Measurements from ENCODE around the gene FDXACB1. TPM values are rescaled to one million over a fixed set of nuclear protein-coding genes. Genes with fewer than 3 reads are reported as not detected.
A peak's percentile ranks its signal among the peaks of the same experiment; 100 is the strongest.

FDXACB1 gene
- polyA plus RNA-seq, 4 donors: 0.67 to 3.3 (median 1.6) TPM

DNA sequence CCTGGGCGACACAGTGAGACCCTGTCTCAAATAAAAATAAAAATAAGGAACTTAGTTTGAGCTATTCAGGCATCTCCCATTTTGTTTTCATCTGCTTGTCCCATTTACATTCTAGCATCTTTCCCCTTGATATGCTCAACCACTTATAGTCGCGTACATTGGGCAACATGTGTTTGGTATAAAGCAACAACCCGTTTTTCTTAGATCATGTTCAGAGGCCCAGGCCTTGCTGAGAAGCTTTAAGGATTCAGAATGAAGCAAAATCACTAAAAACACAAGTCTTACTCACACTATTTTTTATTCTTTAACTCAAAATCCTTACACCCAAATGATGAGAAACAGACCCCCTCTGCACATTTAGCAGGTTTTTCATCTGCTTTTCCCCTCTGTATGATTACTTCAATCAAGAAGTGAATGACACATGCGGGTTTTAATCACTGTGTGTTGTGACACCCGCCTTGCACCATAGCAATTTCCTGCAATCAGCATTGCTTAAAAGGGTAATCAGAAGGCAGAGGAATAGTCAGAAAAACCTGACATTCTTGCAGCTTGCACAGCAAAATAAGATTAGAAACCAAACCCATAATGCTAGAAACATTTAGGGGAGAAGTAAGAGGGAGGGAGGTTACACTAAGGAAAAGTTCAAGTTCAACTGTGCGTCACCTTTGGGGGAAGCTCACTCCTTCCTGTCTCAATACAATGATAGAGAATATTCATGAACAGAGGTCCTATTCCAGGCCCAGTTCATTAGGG, 33.5 kb downstream of the FDXACB1 start:
- Histone ChIP-seq H3K36me3 (ENCODE audit: control insufficient read depth in 3 of 3, insufficient read depth in 2 of 3, low read depth in 1 of 3, low read length in 3 of 3) (peaks cover 2 to 24% (median 12%) of the 10 kb centered on the region in 3 donors), H3K9me3 (ENCODE audit: control insufficient read depth in 2 of 2, insufficient read depth in 1 of 2, low read depth in 1 of 2, low read length in 1 of 2) (no peaks in the 10 kb centered on the region), H3K27me3 (ENCODE audit: control insufficient read depth in 3 of 3, insufficient read depth in 3 of 3, low read length in 3 of 3) (no peaks in the 10 kb centered on the region), H3K27ac (ENCODE audit: low read depth in 1 of 3, low read length in 2 of 3) (no peak overlapping the region), H3K4me3 (ENCODE audit: low read depth in 1 of 3, low read length in 3 of 3) (no peak overlapping the region), H3K4me1 (ENCODE audit: control insufficient read depth in 3 of 3, insufficient read depth in 2 of 3, low read depth in 1 of 3, low read length in 2 of 3) (peaks cover 0 to 10% (median 0%) of the 10 kb centered on the region in 3 donors)
- FAIRE-seq (no peak), DNase-seq (no peak)
- 89 to 93% (median 89%) methylated on average over 7 of the region's 7 CpGs for WGBS, 3 donors

DNA sequence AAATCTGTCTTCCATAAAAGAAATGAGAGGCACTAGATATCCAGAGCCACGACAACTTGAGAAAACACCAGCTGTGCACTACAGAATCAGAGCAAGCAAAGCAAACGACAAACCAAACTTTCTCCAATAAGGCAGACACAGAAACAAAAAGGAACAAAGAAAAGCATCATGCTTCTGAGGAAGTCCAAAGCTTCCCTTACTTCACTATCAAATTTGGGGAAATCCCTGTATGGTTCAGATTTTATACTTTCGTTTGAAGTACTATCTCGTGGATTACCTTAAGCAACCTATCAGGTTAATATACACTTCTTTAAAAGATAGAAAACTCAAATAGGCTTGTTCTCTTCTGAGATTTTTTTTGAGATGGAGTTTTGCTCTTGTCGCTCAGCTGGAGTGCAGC, 35.3 kb downstream of the FDXACB1 start:
- 83 to 86% (median 85%) methylated on average over 5 of the region's 5 CpGs for WGBS, 3 donors
- Histone ChIP-seq H3K27ac (ENCODE audit: low read depth in 1 of 3, low read length in 2 of 3) (no peak overlapping the region), H3K4me1 (ENCODE audit: control insufficient read depth in 3 of 3, insufficient read depth in 2 of 3, low read depth in 1 of 3, low read length in 2 of 3) (peaks cover 0 to 16% (median 0%) of the 10 kb centered on the region in 3 donors), H3K4me3 (ENCODE audit: low read depth in 1 of 3, low read length in 3 of 3) (no peak overlapping the region), H3K9me3 (ENCODE audit: control insufficient read depth in 2 of 2, insufficient read depth in 1 of 2, low read depth in 1 of 2, low read length in 1 of 2) (no peaks in the 10 kb centered on the region), H3K27me3 (ENCODE audit: control insufficient read depth in 3 of 3, insufficient read depth in 3 of 3, low read length in 3 of 3) (no peaks in the 10 kb centered on the region), H3K36me3 (ENCODE audit: control insufficient read depth in 3 of 3, insufficient read depth in 2 of 3, low read depth in 1 of 3, low read length in 3 of 3) (peaks cover 0 to 22% (median 11%) of the 10 kb centered on the region in 3 donors)
- DNase-seq: no peak
- FAIRE-seq: no peak

DNA sequence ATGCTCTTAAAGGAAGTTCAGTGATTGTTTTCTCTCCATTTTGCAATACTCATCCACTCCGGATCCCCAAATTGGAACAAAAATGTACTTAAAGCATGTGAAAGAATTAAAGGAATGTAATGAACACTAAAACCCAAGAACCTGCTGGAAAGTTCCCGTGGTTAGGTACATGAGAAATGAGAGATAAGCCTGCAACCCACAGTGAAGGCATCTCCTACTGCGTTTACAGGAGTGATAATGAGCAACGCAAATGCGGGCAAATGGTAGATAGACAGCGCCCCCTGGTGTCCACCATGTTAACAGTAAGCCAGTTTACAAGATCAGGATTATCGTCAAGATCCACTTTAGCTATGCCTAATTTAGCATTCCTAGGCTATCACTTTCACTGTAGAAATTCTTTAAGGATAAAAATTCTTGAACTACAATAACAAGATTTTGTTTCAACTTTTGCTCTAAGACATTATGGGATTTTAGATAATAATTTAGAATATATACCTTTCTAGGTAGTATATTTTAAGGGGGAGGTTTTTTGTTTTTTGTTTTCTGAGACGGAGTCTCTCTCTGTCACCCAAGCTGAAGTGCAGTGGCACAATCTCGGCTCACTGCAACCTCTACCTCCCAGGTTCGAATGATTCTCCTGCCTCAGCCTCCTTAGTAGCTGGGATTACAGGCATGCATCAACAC, 37.5 kb downstream of the FDXACB1 start:
- Histone ChIP-seq H3K36me3 (ENCODE audit: control insufficient read depth in 3 of 3, insufficient read depth in 2 of 3, low read depth in 1 of 3, low read length in 3 of 3) (peaks cover 4 to 18% (median 8%) of the 10 kb centered on the region in 3 donors), H3K27ac (ENCODE audit: low read depth in 1 of 3, low read length in 2 of 3) (no peak overlapping the region), H3K4me1 (ENCODE audit: control insufficient read depth in 3 of 3, insufficient read depth in 2 of 3, low read depth in 1 of 3, low read length in 2 of 3) (peaks cover 0 to 24% (median 2%) of the 10 kb centered on the region in 3 donors), H3K4me3 (ENCODE audit: low read depth in 1 of 3, low read length in 3 of 3) (no peak overlapping the region), H3K27me3 (ENCODE audit: control insufficient read depth in 3 of 3, insufficient read depth in 3 of 3, low read length in 3 of 3) (no peaks in the 10 kb centered on the region), H3K9me3 (ENCODE audit: control insufficient read depth in 2 of 2, insufficient read depth in 1 of 2, low read depth in 1 of 2, low read length in 1 of 2) (no peaks in the 10 kb centered on the region)
- DNase-seq (peak; percentile 83 to 91), FAIRE-seq (peak; percentile 55)
- 24 to 28% (median 24%) methylated on average over 10 of the region's 10 CpGs for WGBS, 3 donors

DNA sequence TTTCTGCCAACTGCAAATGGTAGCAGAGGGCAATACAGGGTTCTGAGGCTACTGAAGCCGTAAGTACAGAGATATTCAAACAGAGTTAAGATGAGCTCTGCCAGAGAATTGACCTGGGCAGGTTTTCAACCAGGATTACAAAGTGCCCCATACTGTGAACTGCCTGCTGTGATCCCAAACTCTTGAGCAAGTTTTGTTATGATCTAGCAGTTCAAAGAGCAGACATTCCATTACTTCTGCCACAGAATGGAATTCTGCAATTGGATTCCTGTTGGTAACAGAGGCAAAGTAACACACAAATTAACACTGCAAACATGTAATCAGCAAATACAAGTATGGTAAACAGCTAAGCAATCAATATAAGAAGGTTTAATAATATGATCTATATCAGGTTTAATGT, 38.8 kb downstream of the FDXACB1 start:
- peak in 1 of 2 donors; percentile 50 for DNase-seq
- WGBS, 3 donors: 57 to 82% (median 57%) methylated on average over 1 of the region's 1 CpG
- H3K27ac ChIP-seq (ENCODE audit: low read depth in 1 of 3, low read length in 2 of 3): peak overlapping the region in 1 of 3 donors; percentile 31

DNA sequence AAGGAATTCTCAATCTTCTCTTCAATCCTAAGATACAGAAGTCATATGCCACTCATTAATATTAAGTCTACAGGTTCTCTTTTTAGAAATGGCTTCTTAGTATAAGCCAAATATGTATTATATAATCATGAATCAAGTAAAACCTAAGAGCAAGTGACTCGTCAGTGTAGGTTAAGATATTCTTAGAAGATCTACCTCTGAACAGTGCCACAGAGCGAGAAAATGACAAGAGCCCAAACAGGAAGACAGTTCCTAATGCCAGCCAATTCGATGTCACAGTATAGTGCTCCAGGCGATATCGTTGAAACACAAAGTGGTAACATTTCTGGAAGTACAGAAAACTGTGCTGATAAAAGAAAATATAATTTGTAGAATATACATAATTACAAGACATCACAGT, 40.9 kb downstream of the FDXACB1 start:
- WGBS, 3 donors: 95 to 98% (median 97%) methylated on average over 5 of the region's 5 CpGs
- Histone ChIP-seq H3K36me3 (ENCODE audit: control insufficient read depth in 3 of 3, insufficient read depth in 2 of 3, low read depth in 1 of 3, low read length in 3 of 3) (peaks cover 4 to 12% (median 4%) of the 10 kb centered on the region in 3 donors), H3K4me1 (ENCODE audit: control insufficient read depth in 3 of 3, insufficient read depth in 2 of 3, low read depth in 1 of 3, low read length in 2 of 3) (peaks cover 3 to 48% (median 5%) of the 10 kb centered on the region in 3 donors), H3K27me3 (ENCODE audit: control insufficient read depth in 3 of 3, insufficient read depth in 3 of 3, low read length in 3 of 3) (no peaks in the 10 kb centered on the region), H3K9me3 (ENCODE audit: control insufficient read depth in 2 of 2, insufficient read depth in 1 of 2, low read depth in 1 of 2, low read length in 1 of 2) (no peaks in the 10 kb centered on the region), H3K4me3 (ENCODE audit: low read depth in 1 of 3, low read length in 3 of 3) (no peak overlapping the region), H3K27ac (ENCODE audit: low read depth in 1 of 3, low read length in 2 of 3) (no peak overlapping the region)
- no peak for FAIRE-seq
- DNase-seq: no peak

More for the DNA sequence above, 38.8 kb downstream of the FDXACB1 start:
- H3K4me1 ChIP-seq (ENCODE audit: control insufficient read depth in 3 of 3, insufficient read depth in 2 of 3, low read depth in 1 of 3, low read length in 2 of 3): peaks cover 2 to 33% (median 3%) of the 10 kb centered on the region in 3 donors
- no peaks in the 10 kb centered on the region for H3K9me3 ChIP-seq (ENCODE audit: control insufficient read depth in 2 of 2, insufficient read depth in 1 of 2, low read depth in 1 of 2, low read length in 1 of 2)
- no peak overlapping the region for H3K4me3 ChIP-seq (ENCODE audit: low read depth in 1 of 3, low read length in 3 of 3)
- FAIRE-seq: no peak
- H3K36me3 ChIP-seq (ENCODE audit: control insufficient read depth in 3 of 3, insufficient read depth in 2 of 3, low read depth in 1 of 3, low read length in 3 of 3): peaks cover 4 to 18% (median 4%) of the 10 kb centered on the region in 3 donors
- H3K27me3 ChIP-seq (ENCODE audit: control insufficient read depth in 3 of 3, insufficient read depth in 3 of 3, low read length in 3 of 3): no peaks in the 10 kb centered on the region

DNA sequence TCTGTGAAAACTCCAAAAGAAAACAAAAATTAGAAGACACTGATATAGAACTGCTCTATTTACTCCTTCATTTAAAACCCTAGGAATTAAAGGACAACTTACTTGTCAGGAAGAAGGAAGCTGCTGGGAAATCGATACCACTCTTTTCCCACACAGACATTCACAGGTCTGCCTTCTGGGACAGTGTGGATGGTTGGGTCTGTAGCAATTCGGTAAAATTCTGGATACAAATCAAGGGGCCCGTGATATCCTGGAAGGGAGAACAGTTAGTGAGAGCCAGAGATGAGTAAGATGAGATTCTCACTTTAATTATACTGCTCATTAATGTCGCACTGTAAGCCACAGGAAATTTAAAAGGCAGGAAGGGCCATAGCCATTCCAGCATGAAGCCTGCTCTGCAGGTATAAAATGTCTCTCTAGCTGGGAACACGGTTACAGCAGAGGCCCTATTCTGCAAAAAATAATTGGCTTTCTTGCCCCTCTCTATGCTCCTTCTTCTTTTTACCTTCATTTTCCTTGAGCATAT, 41.5 kb downstream of the FDXACB1 start:
- Histone ChIP-seq H3K27me3 (ENCODE audit: control insufficient read depth in 3 of 3, insufficient read depth in 3 of 3, low read length in 3 of 3) (no peaks in the 10 kb centered on the region), H3K36me3 (ENCODE audit: control insufficient read depth in 3 of 3, insufficient read depth in 2 of 3, low read depth in 1 of 3, low read length in 3 of 3) (peaks cover 4 to 8% (median 4%) of the 10 kb centered on the region in 3 donors), H3K4me3 (ENCODE audit: low read depth in 1 of 3, low read length in 3 of 3) (no peak overlapping the region), H3K9me3 (ENCODE audit: control insufficient read depth in 2 of 2, insufficient read depth in 1 of 2, low read depth in 1 of 2, low read length in 1 of 2) (no peaks in the 10 kb centered on the region), H3K27ac (ENCODE audit: low read depth in 1 of 3, low read length in 2 of 3) (no peak overlapping the region), H3K4me1 (ENCODE audit: control insufficient read depth in 3 of 3, insufficient read depth in 2 of 3, low read depth in 1 of 3, low read length in 2 of 3) (peaks cover 3 to 48% (median 5%) of the 10 kb centered on the region in 3 donors)
- FAIRE-seq (no peak), DNase-seq (no peak)
- 93 to 96% (median 96%) methylated on average over 5 of the region's 5 CpGs for WGBS, 3 donors

DNA sequence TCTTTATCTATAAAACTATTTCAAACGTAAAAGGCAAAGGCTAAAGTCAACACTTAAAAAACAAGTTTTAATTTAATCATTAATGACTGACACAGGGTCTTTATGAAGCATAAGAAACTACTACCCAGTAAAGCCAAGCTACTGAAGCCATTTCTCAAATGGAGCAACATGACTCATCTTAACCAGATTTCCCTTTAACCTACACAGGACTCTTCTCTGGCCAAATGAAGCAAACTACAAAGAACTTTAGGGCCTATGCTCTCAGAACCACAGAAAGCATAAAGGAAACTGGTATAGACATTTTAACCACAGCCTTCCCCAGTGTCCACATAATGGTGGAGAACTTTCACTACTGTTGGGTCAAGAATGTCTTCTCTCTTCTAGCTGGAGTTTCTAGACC, 42.2 kb downstream of the FDXACB1 start:
- peak overlapping the region in 1 of 3 donors; percentile 61 for H3K27ac ChIP-seq (ENCODE audit: low read depth in 1 of 3, low read length in 2 of 3)
- peaks cover 3 to 48% (median 5%) of the 10 kb centered on the region in 3 donors for H3K4me1 ChIP-seq (ENCODE audit: control insufficient read depth in 3 of 3, insufficient read depth in 2 of 3, low read depth in 1 of 3, low read length in 2 of 3)
- no peaks in the 10 kb centered on the region for H3K9me3 ChIP-seq (ENCODE audit: control insufficient read depth in 2 of 2, insufficient read depth in 1 of 2, low read depth in 1 of 2, low read length in 1 of 2)
- FAIRE-seq (no peak), DNase-seq (peak; percentile 35 to 39)
- H3K27me3 ChIP-seq (ENCODE audit: control insufficient read depth in 3 of 3, insufficient read depth in 3 of 3, low read length in 3 of 3): no peaks in the 10 kb centered on the region
- WGBS, 3 donors: 9 to 56% (median 46%) methylated on average over 1 of the region's 1 CpG
- H3K4me3 ChIP-seq (ENCODE audit: low read depth in 1 of 3, low read length in 3 of 3): no peak overlapping the region
- H3K36me3 ChIP-seq (ENCODE audit: control insufficient read depth in 3 of 3, insufficient read depth in 2 of 3, low read depth in 1 of 3, low read length in 3 of 3): peaks cover 2 to 4% (median 4%) of the 10 kb centered on the region in 3 donors

DNA sequence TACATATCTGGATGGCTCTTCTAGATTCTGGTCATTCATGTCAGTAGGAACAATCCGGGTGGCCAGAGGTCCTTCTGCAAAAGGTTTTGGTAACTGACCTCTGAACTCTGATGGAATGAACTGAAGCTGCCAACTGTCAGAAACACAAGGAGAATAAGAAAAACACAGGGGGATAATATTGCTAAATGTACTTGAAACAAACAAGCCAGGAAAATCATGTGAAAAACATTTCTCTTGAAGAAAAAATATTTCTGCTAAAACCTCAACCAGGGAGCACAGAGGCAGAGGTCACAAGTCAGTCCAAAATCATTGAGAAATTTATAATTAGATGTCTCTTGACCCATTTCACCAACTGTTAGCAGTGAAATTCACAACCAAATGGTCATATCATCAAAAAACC, 42.8 kb downstream of the FDXACB1 start:
- WGBS, 3 donors: 81 to 89% (median 86%) methylated on average over 1 of the region's 1 CpG
- H3K4me3 ChIP-seq (ENCODE audit: low read depth in 1 of 3, low read length in 3 of 3): no peak overlapping the region
- no peak for DNase-seq
- H3K27me3 ChIP-seq (ENCODE audit: control insufficient read depth in 3 of 3, insufficient read depth in 3 of 3, low read length in 3 of 3): no peaks in the 10 kb centered on the region
- peaks cover 3 to 46% (median 5%) of the 10 kb centered on the region in 3 donors for H3K4me1 ChIP-seq (ENCODE audit: control insufficient read depth in 3 of 3, insufficient read depth in 2 of 3, low read depth in 1 of 3, low read length in 2 of 3)
- peak overlapping the region in 1 of 3 donors; percentile 61 for H3K27ac ChIP-seq (ENCODE audit: low read depth in 1 of 3, low read length in 2 of 3)
- peaks cover 4% of the 10 kb centered on the region in 3 donors for H3K36me3 ChIP-seq (ENCODE audit: control insufficient read depth in 3 of 3, insufficient read depth in 2 of 3, low read depth in 1 of 3, low read length in 3 of 3)
- FAIRE-seq: no peak
- no peaks in the 10 kb centered on the region for H3K9me3 ChIP-seq (ENCODE audit: control insufficient read depth in 2 of 2, insufficient read depth in 1 of 2, low read depth in 1 of 2, low read length in 1 of 2)

All from small intestine (tissue), 7 donors.